Measurements from ENCODE around the gene TSPEAR.

GRCh38 chr21:44480200-44481053, 230.9 kb downstream of the TSPEAR start:
- no peak for TF ChIP-seq CTCF (IDR thresholded peaks at IDR 0.05)
- no peak for TF ChIP-seq POLR2A (IDR thresholded peaks at IDR 0.05)

Data from right lobe of liver (tissue), 4 donors.